Neural cell (in vitro differentiated cells): Measurements from ENCODE around the gene NUDT9. TPM values are rescaled to one million over a fixed set of nuclear protein-coding genes. Genes with fewer than 3 reads are reported as not detected.
"Not testable (repeated sequence)": the region's sequence is repeated elsewhere in the genome, so short reads cannot be mapped to it uniquely, and the experiment has no call there.

Experiments used
- H2AFZ ChIP-seq: fragments of 200-600, 300-800 bp; sonication (generic), shearing (Covaris generic); 2 replicates; pipeline ENCODE4 v1.6.0; 2014; ENCODE audit warnings: low read depth, mild to moderate bottlenecking, antibody characterized with exemption, low read length, moderate library complexity
- H3F3A ChIP-seq: fragments of 200-600 bp; shearing (Covaris generic); 2 replicates; pipeline ENCODE4 v1.6.1; 2016; ENCODE audit warnings: mild to moderate bottlenecking, moderate library complexity, mixed read lengths, antibody characterized with exemption, low read length; ENCODE audit not compliant: insufficient read depth, poor library complexity, severe bottlenecking
- H3K27ac ChIP-seq: fragments of 200-600, 300-800 bp; sonication (generic), shearing (Covaris generic); 2 replicates; pipeline ENCODE4 v1.5.1; 2014; ENCODE audit warnings: mild to moderate bottlenecking, low read length, moderate library complexity
- H3K27me3 ChIP-seq: fragments of 300-800, 200-600 bp; sonication (generic), shearing (Covaris generic); 2 replicates; pipeline ENCODE4 v1.6.0; 2014; ENCODE audit warnings: mild to moderate bottlenecking, low read depth, low read length, moderate library complexity; ENCODE audit not compliant: insufficient read depth
- H3K36me3 ChIP-seq: fragments of 300-800, 200-600 bp; sonication (generic), shearing (Covaris generic); 2 replicates; pipeline ENCODE4 v1.5.1; 2014; ENCODE audit warnings: mild to moderate bottlenecking, antibody characterized with exemption, low read length, moderate library complexity; ENCODE audit not compliant: insufficient read depth
- H3K4me2 ChIP-seq: fragments of 300-800, 200-600 bp; sonication (generic), shearing (Covaris generic); 2 replicates; pipeline ENCODE4 v1.6.0; 2014; ENCODE audit warnings: mild to moderate bottlenecking, low read length
- H3K4me3 ChIP-seq: fragments of 300-800, 200-600 bp; sonication (generic), shearing (Covaris generic); 2 replicates; pipeline ENCODE4 v1.5.1; 2014; ENCODE audit warnings: mild to moderate bottlenecking, low read length, moderate library complexity
- H3K79me2 ChIP-seq: fragments of 200-600 bp; shearing (Covaris generic); replicated peaks from 2 replicates; pipeline ENCODE4 v1.6.0; 2014; ENCODE audit warnings: mild to moderate bottlenecking, low read length, moderate library complexity; ENCODE audit not compliant: insufficient read depth
- H3K9ac ChIP-seq: fragments of 300-800, 200-600 bp; sonication (generic), shearing (Covaris generic); 2 replicates; pipeline ENCODE4 v1.6.1; 2016; ENCODE audit warnings: mild to moderate bottlenecking, low read length, mixed read lengths
- H3K9me2 ChIP-seq: fragments of 200-600 bp; shearing (Covaris generic); 2 replicates; pipeline ENCODE4 v1.6.1; 2016; ENCODE audit warnings: mild to moderate bottlenecking, low read length, mixed read lengths; ENCODE audit not compliant: insufficient read depth
- H3K9me3 ChIP-seq: fragments of 200-600, 300-800 bp; sonication (generic), shearing (Covaris generic); 2 replicates; pipeline ENCODE4 v1.6.1; 2016; ENCODE audit warnings: mild to moderate bottlenecking, mixed run types, low read length, moderate library complexity, mixed read lengths
- H4K20me1 ChIP-seq: fragments of 200-600 bp; shearing (Covaris generic); 2 replicates; pipeline ENCODE4 v1.6.1; 2016; ENCODE audit warnings: mild to moderate bottlenecking, mixed run types; ENCODE audit not compliant: insufficient read depth
- CTCF ChIP-seq: fragments of 450-650 bp; IDR thresholded peaks from 2 replicates; pipeline ENCODE4 v1.5.1; 2014; ENCODE audit warnings: antibody characterized with exemption, mild to moderate bottlenecking, moderate library complexity; ENCODE audit not compliant: poor library complexity, severe bottlenecking
- EP300 ChIP-seq: fragments of 450-650 bp; conservative IDR thresholded peaks from 2 replicates; pipeline ENCODE4 v1.6.1; 2014; ENCODE audit warnings: antibody characterized with exemption, mild to moderate bottlenecking, moderate library complexity; ENCODE audit not compliant: poor library complexity, severe bottlenecking
- EZH2 ChIP-seq: fragments of 200-600, 300-800 bp; shearing (Covaris generic), sonication (generic); IDR thresholded peaks from 2 replicates; pipeline ENCODE4 v1.6.1; 2014; ENCODE audit warnings: antibody characterized with exemption, low read length, borderline replicate concordance, mild to moderate bottlenecking; ENCODE audit not compliant: insufficient read depth, poor library complexity, severe bottlenecking
- MXI1 ChIP-seq: fragments of 450-650 bp; conservative IDR thresholded peaks from 2 replicates; pipeline ENCODE4 v1.6.1; 2014; ENCODE audit warnings: antibody characterized with exemption, mild to moderate bottlenecking; ENCODE audit not compliant: poor library complexity, severe bottlenecking
- POLR2AphosphoS5 ChIP-seq: IDR thresholded peaks from 2 replicates; pipeline ENCODE4 v1.6.1; 2012
- RAD21 ChIP-seq: fragments of 450-650 bp; conservative IDR thresholded peaks from 2 replicates; pipeline ENCODE4 v1.6.1; 2014; ENCODE audit warnings: antibody characterized with exemption, mild to moderate bottlenecking, moderate library complexity
- REST ChIP-seq: IDR thresholded peaks from 2 replicates; pipeline ENCODE4 v1.6.1; 2012; ENCODE audit warnings: borderline replicate concordance
- SMC3 ChIP-seq: fragments of 450-650 bp; conservative IDR thresholded peaks from 2 replicates; pipeline ENCODE4 v1.6.1; 2014; ENCODE audit warnings: antibody characterized with exemption, mild to moderate bottlenecking, moderate library complexity; ENCODE audit not compliant: poor library complexity
- TAF1 ChIP-seq: IDR thresholded peaks from 2 replicates; pipeline ENCODE4 v1.6.1; 2012; ENCODE audit warnings: low read depth
- polyA plus RNA-seq: library from polyadenylated mRNA; depleted of rRNA; stranded (reverse); fragments of >200 nt; gene quantifications from 2 replicates; pipeline ENCODE4 v1.2.3, GENCODE V29; 2014

Gene NUDT9
- polyA plus RNA-seq, 1 donor from 2014 or later, result 25.5 TPM

DNA sequence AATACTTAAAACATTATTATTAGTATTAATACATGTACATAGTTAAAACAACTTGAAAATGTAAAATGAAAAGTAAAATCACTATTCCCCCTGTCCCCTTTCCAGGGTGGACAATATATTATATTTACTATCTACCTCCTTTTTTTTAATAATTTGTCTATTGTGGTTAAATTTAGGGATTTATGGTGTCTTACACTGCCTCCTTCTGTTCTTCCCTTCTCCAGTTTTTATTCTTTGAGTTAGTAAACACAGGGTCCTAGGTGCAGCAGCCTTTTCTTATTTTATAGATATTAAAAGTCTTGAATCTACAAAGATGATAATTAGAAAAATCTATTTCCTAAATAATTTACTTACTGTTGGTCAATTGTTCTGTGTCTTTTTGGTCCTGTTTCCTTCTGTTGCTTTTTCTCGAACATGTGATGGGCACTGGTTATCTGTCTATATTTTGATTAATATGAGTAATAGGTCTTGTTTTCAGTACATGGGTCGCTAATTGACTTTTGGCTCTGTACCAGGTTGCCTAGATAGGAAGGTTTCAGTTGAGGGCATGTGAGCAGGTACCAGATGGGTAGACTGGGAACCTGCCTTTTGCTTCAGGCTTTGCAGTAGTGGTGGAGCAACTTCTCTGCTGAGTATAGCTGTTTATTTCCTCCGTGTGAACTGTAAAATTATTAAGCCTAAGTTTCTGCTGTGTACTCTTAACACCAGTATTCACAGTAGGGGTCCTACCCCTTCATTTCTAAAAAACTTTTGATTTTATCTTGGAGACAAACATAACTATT is 1.1 kb downstream of the NUDT9 start:
- Histone ChIP-seq H2AFZ (peak overlapping the region; percentile 91), H3K79me2 (peaks cover 32% of the 10 kb centered on the region)
- TF ChIP-seq TAF1 (no peak), SMC3 (no peak), EZH2 (no peak), RAD21 (no peak), EP300 (no peak), REST (no peak), POLR2AphosphoS5 (no peak), CTCF (no peak), MXI1 (no peak)

GRCh38 chr4:87424099-87424543 is 1.7 kb downstream of the NUDT9 start:
- H3K9me2 ChIP-seq, H3K9ac ChIP-seq, H3F3A ChIP-seq, H4K20me1 ChIP-seq, H2AFZ ChIP-seq, H3K27ac ChIP-seq, H3K9me3 ChIP-seq, H3K36me3 ChIP-seq, H3K27me3 ChIP-seq: not testable (repeated sequence)
- Histone ChIP-seq H3K4me3 (peak overlapping the region; percentile 81), H3K4me2 (peak overlapping the region; percentile 72), H3K79me2 (peaks cover 32% of the 10 kb centered on the region)

More for the DNA sequence above, 1.1 kb downstream of the NUDT9 start:
- Histone ChIP-seq H3K9me3 (no peaks in the 10 kb centered on the region), H3K27ac (no peak overlapping the region), H3F3A (no peaks in the 10 kb centered on the region), H4K20me1 (no peaks in the 10 kb centered on the region), H3K4me2 (peak overlapping the region; percentile 72), H3K4me3 (peak overlapping the region; percentile 81), H3K9ac (peak overlapping the region; percentile 77), H3K9me2 (no peaks in the 10 kb centered on the region), H3K27me3 (no peaks in the 10 kb centered on the region), H3K36me3 (no peaks in the 10 kb centered on the region)
